GM12874 (cell line): ENCODE data around the gene DEGS1.

ENCODE experiments used
- TF ChIP-seq, protein P1 (sequence below): IDR thresholded peaks from 2 replicates; pipeline ENCODE4 v1.5.1; 2011; ENCODE audit warnings: low read depth, mild to moderate bottlenecking, control low read depth, low read length, moderate library complexity; ENCODE audit not compliant: insufficient read depth

The DEGS1 gene

DNA sequence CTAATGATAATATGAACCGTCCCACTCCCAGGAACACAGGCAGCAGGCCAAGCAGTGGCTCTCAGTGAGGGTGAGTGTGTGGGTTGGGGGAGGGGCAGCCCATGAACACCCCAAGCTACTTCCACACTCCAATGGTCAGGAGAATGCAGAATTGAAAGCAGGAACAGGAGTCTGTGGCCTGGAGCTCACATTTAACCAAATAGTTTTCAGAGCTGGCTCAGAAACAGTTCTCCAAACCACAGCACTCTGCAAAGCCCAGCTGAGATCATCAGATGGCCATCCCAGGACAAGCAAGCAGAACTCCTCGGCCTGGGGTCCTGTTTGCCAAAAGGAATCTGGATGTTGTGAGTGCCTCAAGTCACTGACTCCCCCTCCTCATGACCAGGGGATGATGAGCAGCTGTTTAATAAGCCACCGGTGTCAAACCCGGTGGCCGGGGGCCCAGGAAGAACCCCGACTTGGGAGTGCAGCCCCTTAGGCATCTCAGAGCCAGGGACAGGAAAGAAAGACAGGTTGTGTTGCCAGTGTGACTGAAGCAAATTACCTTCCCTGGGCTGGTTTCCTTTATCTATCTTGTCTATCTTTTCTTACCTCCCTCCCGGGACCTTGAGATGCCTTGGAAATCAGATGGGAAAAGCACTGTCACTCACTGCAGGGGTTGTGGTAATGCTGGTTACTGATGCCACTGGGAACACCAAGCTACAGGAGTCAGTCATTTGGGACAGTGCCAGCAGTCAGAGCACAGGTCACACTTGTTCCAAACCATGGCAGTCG lies 20.4 kb downstream of the DEGS1 start:
- TF ChIP-seq, protein P1, sequence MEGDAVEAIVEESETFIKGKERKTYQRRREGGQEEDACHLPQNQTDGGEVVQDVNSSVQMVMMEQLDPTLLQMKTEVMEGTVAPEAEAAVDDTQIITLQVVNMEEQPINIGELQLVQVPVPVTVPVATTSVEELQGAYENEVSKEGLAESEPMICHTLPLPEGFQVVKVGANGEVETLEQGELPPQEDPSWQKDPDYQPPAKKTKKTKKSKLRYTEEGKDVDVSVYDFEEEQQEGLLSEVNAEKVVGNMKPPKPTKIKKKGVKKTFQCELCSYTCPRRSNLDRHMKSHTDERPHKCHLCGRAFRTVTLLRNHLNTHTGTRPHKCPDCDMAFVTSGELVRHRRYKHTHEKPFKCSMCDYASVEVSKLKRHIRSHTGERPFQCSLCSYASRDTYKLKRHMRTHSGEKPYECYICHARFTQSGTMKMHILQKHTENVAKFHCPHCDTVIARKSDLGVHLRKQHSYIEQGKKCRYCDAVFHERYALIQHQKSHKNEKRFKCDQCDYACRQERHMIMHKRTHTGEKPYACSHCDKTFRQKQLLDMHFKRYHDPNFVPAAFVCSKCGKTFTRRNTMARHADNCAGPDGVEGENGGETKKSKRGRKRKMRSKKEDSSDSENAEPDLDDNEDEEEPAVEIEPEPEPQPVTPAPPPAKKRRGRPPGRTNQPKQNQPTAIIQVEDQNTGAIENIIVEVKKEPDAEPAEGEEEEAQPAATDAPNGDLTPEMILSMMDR = no peak

DNA sequence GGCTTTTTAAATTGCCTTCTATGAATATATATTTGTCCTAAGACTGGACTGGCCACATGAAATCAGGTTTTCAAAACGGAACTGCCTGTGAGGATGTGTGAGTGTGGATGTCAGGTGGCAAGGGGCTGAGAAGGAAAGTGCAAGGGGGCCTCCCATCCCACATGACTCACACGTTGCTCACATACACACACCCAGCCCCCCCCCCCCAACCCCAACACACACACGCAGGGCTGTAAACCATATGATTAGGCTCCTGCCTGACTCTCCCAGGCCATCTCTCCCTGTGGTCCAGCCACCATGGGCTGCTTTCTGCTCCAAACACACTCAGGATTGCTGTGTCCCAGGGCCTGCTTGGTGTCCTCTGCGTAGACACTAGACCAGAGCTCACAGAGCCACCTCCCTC lies 22.4 kb downstream of the DEGS1 start:
- TF ChIP-seq, protein P1 = no peak

DNA sequence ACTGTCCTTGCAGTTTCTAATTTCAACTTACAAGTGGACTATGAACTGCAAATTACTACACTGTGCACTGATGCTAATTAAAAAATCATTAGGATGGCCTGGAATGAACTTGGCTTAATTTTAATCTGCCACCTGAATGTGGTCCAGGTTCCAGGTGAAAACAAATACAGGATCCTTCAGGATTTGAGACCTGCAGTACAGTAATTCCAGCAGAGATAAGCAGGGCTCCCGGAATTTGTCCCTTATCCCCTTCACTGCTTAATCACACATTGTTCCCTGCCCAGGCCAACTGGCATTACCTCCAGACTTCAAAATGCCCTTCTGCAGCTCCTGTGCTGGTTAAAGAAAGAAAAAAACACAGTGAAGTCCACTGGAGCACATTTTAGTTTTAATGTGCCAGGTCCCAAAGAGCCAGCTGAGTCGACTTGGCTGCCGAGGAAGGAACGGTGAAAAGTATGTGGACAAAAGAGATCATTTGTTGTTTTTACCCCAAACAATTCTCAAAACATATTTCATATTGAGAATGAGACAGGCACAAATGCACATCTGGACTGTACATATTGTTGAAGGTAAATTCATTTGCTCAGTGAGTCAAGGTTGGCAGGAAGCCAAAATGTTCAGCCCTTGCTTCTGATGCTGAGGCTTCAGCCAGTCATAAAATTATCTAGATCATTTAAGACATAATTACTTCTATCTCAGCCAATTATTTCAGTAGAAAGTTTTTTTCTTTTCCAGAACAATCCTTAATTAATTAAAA lies 28.3 kb downstream of the DEGS1 start:
- TF ChIP-seq, protein P1 = no peak

DNA sequence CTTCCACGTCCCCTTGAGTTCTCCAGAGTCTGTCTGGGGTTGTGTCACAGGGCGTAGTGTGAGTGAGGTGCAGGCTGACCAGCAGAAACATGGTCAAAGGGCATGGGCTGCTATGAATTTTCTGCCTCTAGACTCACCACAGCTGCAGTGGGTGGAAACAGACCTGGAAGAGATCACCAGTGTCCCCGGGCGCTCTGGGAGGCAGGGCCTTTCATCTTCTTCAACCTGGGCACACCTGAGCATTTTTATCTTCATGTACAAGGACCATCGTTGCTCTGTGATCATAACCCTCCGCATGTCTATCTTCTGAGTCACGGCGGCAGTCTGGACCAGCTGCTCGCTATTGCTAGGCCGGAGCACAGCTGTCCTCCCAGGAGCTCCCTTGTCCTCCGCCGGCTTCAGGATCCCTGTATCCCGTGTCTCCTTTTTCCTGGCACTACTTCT lies 29.6 kb downstream of the DEGS1 start:
- TF ChIP-seq, protein P1 = no peak

DNA sequence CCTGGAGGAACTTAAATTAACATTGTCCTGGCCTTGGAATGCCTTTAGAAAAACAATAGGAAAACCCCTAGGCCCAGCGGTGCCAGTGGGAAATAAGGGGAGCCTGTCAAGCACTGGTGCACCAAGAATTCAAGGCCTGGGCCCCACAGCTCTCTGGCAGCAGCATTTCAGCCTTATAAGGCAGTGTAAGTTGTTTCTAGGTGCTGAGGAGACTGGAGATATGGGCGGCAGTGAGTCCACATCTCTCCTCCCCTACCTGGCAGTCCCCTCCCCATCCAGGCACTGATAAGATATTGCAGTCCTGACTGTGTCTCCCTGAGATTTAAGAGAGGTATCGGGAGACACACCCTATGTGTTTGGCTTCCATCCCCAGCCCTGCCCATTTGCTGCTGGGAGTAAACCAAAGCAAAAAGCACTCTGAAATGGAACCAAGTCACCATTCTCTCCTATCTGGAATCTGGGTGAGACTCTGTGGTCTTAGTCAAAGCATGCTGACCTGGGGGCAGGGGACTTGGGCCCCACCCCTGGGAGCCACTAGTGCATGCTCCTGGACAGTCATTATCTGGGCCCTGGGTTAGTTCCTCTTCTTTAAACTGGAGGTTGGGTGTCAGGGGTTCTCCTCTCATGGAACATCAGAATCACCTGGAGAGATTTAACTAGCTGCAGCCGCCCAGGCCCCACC lies 30.5 kb downstream of the DEGS1 start:
- TF ChIP-seq, protein P1 = no peak

DNA sequence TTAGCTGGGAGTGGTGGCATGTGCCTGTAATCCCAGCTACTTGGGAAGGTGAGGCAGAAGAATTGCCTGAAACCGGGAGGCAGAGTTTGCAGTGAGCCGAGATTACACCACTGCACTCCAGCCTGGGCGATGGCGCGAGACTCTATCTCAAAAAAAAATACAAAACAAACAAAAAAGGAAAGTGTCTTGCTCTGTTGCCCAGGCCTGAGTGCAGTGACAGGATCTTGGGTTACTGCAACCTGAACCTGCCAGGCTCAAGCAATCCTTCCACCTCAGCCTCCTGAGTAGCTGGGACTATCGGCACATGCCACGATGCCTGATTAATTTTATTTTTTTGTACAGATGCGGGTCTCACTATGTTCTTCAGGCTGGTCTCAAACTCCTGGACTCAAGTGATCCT lies 33.3 kb downstream of the DEGS1 start:
- TF ChIP-seq, protein P1 = no peak
